GOT3 (cell line): Measurements from ENCODE around the gene PLEKHA8.
"Not testable (repeated sequence)": the region's sequence is repeated elsewhere in the genome, so short reads cannot be mapped to it uniquely, and the experiment has no call there.

Experiments
- DNase-seq: peaks from one replicate; lab custom pipeline; 2025; ENCODE audit warnings: mixed read lengths; lab: John Stamatoyannopoulos, UW

PLEKHA8 gene

GRCh38 chr7:30026229-30027064 lies 1.8 kb upstream of the PLEKHA8 start, which contains the start of gene FKBP14:
TSS of gene FKBP14 (minus strand) at chr7:30026702. CDS start at chr7:30026508, 194 bp downstream.
- DNase-seq: peak; percentile 96

GRCh38 chr7:30027065-30027456 lies 1.2 kb upstream of the PLEKHA8 start:
- DNase-seq: no peak

- DNase-seq: no peak
Observed at GRCh38 chr7:30027740-30028215, 434 bp upstream of the PLEKHA8 start.

- no peak for DNase-seq
Observed at GRCh38 chr7:30028749-30029635, 780 bp downstream of the PLEKHA8 start.

GRCh38 chr7:30029696-30030095 lies 1.5 kb downstream of the PLEKHA8 start:
- DNase-seq: no peak

- no peak for DNase-seq
Observed at GRCh38 chr7:30032310-30033125, 4.3 kb downstream of the PLEKHA8 start.

- no peak for DNase-seq
Observed at GRCh38 chr7:30034501-30034900, 6.3 kb downstream of the PLEKHA8 start.

GRCh38 chr7:30036220-30036619 lies 8.0 kb downstream of the PLEKHA8 start:
- no peak for DNase-seq

- DNase-seq: no peak
Observed at GRCh38 chr7:30038196-30038980, 10.2 kb downstream of the PLEKHA8 start.

- DNase-seq: no peak
Observed at GRCh38 chr7:30040938-30041337, 12.7 kb downstream of the PLEKHA8 start.

GRCh38 chr7:30041526-30042269 lies 13.5 kb downstream of the PLEKHA8 start:
- DNase-seq: no peak

- no peak for DNase-seq
Observed at GRCh38 chr7:30046127-30046770, 18.0 kb downstream of the PLEKHA8 start.

GRCh38 chr7:30047124-30047523 lies 18.9 kb downstream of the PLEKHA8 start:
- no peak for DNase-seq

GRCh38 chr7:30048582-30048981 lies 20.4 kb downstream of the PLEKHA8 start:
- DNase-seq: no peak

GRCh38 chr7:30049173-30049572 lies 21.0 kb downstream of the PLEKHA8 start:
- no peak for DNase-seq

GRCh38 chr7:30053068-30053467 lies 24.9 kb downstream of the PLEKHA8 start:
- no peak for DNase-seq

GRCh38 chr7:30057741-30058140 lies 29.5 kb downstream of the PLEKHA8 start:
- DNase-seq: no peak

- DNase-seq: not testable (repeated sequence)
Observed at GRCh38 chr7:30061786-30062185, 33.6 kb downstream of the PLEKHA8 start.

GRCh38 chr7:30062587-30062986 lies 34.4 kb downstream of the PLEKHA8 start:
- DNase-seq: no peak

- no peak for DNase-seq
Observed at GRCh38 chr7:30065746-30066145, 37.5 kb downstream of the PLEKHA8 start.
